ENCODE measurements around the gene HDAC2. TPM values are rescaled to one million over a fixed set of nuclear protein-coding genes. Genes with fewer than 3 reads are reported as not detected.

The HDAC2 gene
- polyA plus RNA-seq, 3 donors, result 29.6 to 67.7 (median 54.6) TPM

DNA sequence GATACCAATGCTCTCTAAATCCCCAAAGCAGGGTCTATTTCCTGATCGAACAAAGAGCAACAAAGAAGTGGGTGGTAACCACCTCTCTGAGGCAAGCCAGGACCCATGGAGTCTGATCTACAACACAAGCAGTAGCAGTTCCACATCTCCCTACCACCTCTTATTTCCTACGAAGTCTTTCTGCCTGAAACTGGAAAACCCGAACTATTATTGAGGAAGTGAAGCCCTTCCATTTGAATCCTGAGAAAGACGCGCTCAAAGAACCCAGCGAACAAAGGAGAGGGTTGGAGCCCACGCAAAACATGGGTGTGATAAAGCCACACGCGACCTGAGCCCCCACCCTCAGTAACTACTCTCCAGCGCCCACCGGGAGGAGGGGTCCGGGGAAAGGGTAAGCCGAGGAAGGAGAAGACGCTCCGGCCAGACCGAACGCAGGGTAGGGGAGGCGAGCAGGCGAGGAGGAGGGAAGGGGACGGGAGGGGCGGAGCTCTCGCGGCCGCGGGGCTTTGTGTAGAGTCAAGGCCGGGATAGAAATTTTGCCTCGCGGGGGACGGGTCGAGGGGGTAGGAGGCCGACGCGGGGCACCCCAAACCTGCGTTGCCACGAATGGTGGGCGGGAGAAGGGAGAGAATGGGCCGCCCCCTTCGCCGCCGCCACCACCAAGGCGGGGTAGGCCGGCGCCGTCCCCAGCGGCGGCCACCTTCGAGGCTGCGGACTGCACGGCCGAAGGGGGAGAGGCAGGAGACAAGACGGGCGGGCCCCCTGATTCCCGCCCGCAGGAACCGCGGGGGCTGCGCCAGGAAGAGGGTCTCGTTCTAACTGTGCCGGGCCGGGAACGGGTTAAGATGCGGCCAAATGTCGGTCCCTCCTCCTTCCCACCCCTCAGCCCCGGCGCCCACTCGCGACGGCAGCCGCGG, 802 bp downstream of the HDAC2 start:
- TF ChIP-seq, protein P1, sequence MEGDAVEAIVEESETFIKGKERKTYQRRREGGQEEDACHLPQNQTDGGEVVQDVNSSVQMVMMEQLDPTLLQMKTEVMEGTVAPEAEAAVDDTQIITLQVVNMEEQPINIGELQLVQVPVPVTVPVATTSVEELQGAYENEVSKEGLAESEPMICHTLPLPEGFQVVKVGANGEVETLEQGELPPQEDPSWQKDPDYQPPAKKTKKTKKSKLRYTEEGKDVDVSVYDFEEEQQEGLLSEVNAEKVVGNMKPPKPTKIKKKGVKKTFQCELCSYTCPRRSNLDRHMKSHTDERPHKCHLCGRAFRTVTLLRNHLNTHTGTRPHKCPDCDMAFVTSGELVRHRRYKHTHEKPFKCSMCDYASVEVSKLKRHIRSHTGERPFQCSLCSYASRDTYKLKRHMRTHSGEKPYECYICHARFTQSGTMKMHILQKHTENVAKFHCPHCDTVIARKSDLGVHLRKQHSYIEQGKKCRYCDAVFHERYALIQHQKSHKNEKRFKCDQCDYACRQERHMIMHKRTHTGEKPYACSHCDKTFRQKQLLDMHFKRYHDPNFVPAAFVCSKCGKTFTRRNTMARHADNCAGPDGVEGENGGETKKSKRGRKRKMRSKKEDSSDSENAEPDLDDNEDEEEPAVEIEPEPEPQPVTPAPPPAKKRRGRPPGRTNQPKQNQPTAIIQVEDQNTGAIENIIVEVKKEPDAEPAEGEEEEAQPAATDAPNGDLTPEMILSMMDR (IDR thresholded peaks at IDR 0.05), result no peak
- H3K36me3 ChIP-seq (replicated peaks in 1 of 2; ENCODE audit: control insufficient read depth in 1 of 2, insufficient read depth in 2 of 2, low read length in 2 of 2), result no peaks in the 10 kb centered on the region
- no peaks in the 10 kb centered on the region for H3K9me3 ChIP-seq (replicated peaks in 1 of 2; ENCODE audit: control insufficient read depth in 1 of 2, insufficient read depth in 1 of 2, low read length in 2 of 2)
- Mint-ChIP-seq H3K27ac (peak overlapping the region; percentile 93 to 99 (median 95)), H3K4me3 (peak overlapping the region; percentile 99 to 100), H3K36me3 (no peaks in the 10 kb centered on the region), H3K4me1 (peaks cover 39% of the 10 kb centered on the region), H3K9me3 (peaks cover 0 to 2% (median 0%) of the 10 kb centered on the region in 7 donors), H3K27me3 (ENCODE audit: low read depth in 3 of 3) (peaks cover 0 to 3% (median 2%) of the 10 kb centered on the region in 3 donors)
- peak; percentile 21 to 71 (median 52) for DNase-seq
- peak overlapping the region; percentile 60 to 98 (median 89) for H3K4me3 ChIP-seq (replicated peaks in 1 of 3; ENCODE audit: low read depth in 2 of 3, low read length in 3 of 3)
- H3K27ac ChIP-seq (ENCODE audit: low read depth in 1 of 2, low read length in 2 of 2), result peak overlapping the region; percentile 90 to 92
- H3K4me2 ChIP-seq (replicated peaks; ENCODE audit: extremely low read depth, low read length, poor library complexity, severe bottlenecking), result peak overlapping the region; percentile 90
- WGBS (ENCODE audit: insufficient coverage), result under 1% methylated on average over 49 of the region's 70 CpGs
- peak overlapping the region; percentile 94 for H3K9ac ChIP-seq (ENCODE audit: insufficient read depth, low read length, poor library complexity, severe bottlenecking)
- H4K20me1 ChIP-seq (ENCODE audit: insufficient read depth, low read length), result peaks cover 48% of the 10 kb centered on the region
- intact Hi-C loops (cut with micrococcal nuclease), result no loop called here
- H2AFZ ChIP-seq (ENCODE audit: insufficient read depth, low read depth, low read length, poor library complexity, severe bottlenecking), result peak overlapping the region; percentile 97
- H3K4me1 ChIP-seq (ENCODE audit: control insufficient read depth in 1 of 2, insufficient read depth in 2 of 2, low read length in 2 of 2), result peaks cover 19 to 23% of the 10 kb centered on the region in 2 donors
- H3K79me2 ChIP-seq (ENCODE audit: insufficient read depth, low read length), result peaks cover 64% of the 10 kb centered on the region
- no peaks in the 10 kb centered on the region for H3K27me3 ChIP-seq (ENCODE audit: control insufficient read depth in 2 of 2, insufficient read depth in 2 of 2, low read length in 2 of 2)

DNA sequence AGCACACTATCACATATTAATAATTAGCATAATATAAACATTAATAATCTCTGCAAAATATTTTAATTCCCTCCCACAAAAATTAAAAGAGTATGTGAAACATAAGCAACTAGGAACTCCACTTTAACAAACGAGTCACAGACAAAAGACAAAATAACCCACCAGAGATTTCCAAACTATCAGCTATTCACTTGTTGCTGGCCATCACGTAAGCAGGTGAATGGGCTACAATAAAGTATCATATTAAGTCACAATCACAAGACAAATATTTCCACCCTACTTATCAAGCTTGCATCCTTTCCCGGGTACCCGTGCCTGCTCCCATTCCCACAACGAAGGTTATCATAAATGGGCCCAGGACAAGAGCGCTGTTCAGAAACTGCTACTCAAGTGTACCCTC, 2.5 kb downstream of the HDAC2 start:
- Histone ChIP-seq H3K9ac (ENCODE audit: insufficient read depth, low read length, poor library complexity, severe bottlenecking) (no peak overlapping the region), H3K27ac (ENCODE audit: low read depth in 1 of 2, low read length in 2 of 2) (no peak overlapping the region), H3K4me1 (ENCODE audit: control insufficient read depth in 1 of 2, insufficient read depth in 2 of 2, low read length in 2 of 2) (peaks cover 19 to 23% of the 10 kb centered on the region in 2 donors), H3K9me3 (replicated peaks in 1 of 2; ENCODE audit: control insufficient read depth in 1 of 2, insufficient read depth in 1 of 2, low read length in 2 of 2) (no peaks in the 10 kb centered on the region), H4K20me1 (ENCODE audit: insufficient read depth, low read length) (peaks cover 65% of the 10 kb centered on the region), H3K4me3 (replicated peaks in 1 of 3; ENCODE audit: low read depth in 2 of 3, low read length in 3 of 3) (no peak overlapping the region), H3K27me3 (ENCODE audit: control insufficient read depth in 2 of 2, insufficient read depth in 2 of 2, low read length in 2 of 2) (no peaks in the 10 kb centered on the region), H3K4me2 (replicated peaks; ENCODE audit: extremely low read depth, low read length, poor library complexity, severe bottlenecking) (peak overlapping the region; percentile 90), H3K79me2 (ENCODE audit: insufficient read depth, low read length) (peaks cover 81% of the 10 kb centered on the region), H3K36me3 (replicated peaks in 1 of 2; ENCODE audit: control insufficient read depth in 1 of 2, insufficient read depth in 2 of 2, low read length in 2 of 2) (no peaks in the 10 kb centered on the region), H2AFZ (ENCODE audit: insufficient read depth, low read depth, low read length, poor library complexity, severe bottlenecking) (no peak overlapping the region)
- H3K36me3 Mint-ChIP-seq, result no peaks in the 10 kb centered on the region
- no peak overlapping the region for H3K4me3 Mint-ChIP-seq
- peaks cover 0 to 2% (median 0%) of the 10 kb centered on the region in 7 donors for H3K9me3 Mint-ChIP-seq
- TF ChIP-seq, protein P1 (IDR thresholded peaks at IDR 0.05), result no peak
- 77% methylated on average over 6 of the region's 6 CpGs for WGBS (ENCODE audit: insufficient coverage)
- intact Hi-C loops (cut with micrococcal nuclease), result no loop called here
- H3K4me1 Mint-ChIP-seq, result peaks cover 46% of the 10 kb centered on the region
- H3K27me3 Mint-ChIP-seq (ENCODE audit: low read depth in 3 of 3), result peaks cover 0 to 2% (median 0%) of the 10 kb centered on the region in 3 donors
- peak overlapping the region in 2 of 7 donors; percentile 21 to 22 for H3K27ac Mint-ChIP-seq
- no peak for DNase-seq
